Measurements from ENCODE around the gene BRAT1.

DNA sequence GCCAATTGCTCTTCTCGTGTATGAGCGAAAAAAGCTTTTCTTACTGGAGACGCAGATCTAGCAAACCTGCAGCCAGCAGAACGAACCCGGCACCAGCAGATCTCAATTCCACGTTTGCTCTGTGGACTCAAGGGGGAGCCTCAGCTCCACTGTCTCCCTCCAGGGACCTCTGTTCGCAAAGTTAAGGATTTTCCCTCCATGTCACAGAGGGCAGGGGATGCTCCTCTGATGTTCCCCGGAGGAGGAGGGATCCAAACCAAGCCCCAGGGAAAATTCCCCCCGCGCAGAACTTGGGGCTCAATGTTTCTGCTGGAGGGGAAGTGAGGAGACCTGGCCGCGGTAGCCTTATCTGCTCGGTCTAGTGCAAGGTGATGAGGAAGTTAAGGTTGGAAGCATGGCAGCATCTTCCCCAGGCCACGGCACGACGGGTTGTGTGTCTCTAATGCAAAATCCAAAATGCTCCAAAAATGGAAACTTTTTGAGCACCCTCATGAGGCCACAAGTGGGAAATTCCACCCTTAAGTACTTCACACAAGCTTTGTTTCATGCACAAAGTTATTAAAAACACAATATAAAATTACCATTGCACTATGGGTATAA, 12.5 kb upstream of the BRAT1 start:
- TF ChIP-seq, protein P1, sequence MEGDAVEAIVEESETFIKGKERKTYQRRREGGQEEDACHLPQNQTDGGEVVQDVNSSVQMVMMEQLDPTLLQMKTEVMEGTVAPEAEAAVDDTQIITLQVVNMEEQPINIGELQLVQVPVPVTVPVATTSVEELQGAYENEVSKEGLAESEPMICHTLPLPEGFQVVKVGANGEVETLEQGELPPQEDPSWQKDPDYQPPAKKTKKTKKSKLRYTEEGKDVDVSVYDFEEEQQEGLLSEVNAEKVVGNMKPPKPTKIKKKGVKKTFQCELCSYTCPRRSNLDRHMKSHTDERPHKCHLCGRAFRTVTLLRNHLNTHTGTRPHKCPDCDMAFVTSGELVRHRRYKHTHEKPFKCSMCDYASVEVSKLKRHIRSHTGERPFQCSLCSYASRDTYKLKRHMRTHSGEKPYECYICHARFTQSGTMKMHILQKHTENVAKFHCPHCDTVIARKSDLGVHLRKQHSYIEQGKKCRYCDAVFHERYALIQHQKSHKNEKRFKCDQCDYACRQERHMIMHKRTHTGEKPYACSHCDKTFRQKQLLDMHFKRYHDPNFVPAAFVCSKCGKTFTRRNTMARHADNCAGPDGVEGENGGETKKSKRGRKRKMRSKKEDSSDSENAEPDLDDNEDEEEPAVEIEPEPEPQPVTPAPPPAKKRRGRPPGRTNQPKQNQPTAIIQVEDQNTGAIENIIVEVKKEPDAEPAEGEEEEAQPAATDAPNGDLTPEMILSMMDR (IDR thresholded peaks at IDR 0.05; ENCODE audit: low read length): peak; percentile 58
- TF ChIP-seq EZH2 (IDR thresholded peaks at IDR 0.05; ENCODE audit: borderline replicate concordance, low read length): no peak
